ENCODE results near the gene CMPK1.

Gene CMPK1

DNA sequence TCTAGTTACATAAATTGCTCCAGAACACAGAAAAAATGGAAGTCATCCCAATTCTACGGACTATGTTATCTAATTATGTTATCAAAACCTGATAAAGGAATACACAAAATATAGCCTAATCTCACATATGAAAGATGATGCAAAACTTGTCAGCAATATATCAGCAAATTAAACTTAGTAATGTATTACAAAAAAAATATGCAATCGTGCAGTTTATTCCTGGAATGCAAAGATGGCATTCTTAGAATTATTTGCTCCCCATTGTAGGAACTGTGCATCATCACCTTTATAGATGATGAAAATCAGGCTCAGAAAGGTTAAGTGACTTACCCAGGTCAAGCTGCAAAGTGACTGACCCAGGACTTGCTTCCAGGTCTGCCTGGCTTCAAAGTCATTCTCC lies 90.3 kb downstream of the CMPK1 start:
- TF ChIP-seq, protein P1, sequence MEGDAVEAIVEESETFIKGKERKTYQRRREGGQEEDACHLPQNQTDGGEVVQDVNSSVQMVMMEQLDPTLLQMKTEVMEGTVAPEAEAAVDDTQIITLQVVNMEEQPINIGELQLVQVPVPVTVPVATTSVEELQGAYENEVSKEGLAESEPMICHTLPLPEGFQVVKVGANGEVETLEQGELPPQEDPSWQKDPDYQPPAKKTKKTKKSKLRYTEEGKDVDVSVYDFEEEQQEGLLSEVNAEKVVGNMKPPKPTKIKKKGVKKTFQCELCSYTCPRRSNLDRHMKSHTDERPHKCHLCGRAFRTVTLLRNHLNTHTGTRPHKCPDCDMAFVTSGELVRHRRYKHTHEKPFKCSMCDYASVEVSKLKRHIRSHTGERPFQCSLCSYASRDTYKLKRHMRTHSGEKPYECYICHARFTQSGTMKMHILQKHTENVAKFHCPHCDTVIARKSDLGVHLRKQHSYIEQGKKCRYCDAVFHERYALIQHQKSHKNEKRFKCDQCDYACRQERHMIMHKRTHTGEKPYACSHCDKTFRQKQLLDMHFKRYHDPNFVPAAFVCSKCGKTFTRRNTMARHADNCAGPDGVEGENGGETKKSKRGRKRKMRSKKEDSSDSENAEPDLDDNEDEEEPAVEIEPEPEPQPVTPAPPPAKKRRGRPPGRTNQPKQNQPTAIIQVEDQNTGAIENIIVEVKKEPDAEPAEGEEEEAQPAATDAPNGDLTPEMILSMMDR (IDR thresholded peaks at IDR 0.05; ENCODE audit: low read length, missing control alignments) = no peak
- DNase-seq (ENCODE audit: low read depth) = no peak
- no peak overlapping the region for H3K4me3 ChIP-seq (replicated peaks; ENCODE audit: low read depth, low read length)

GRCh38 chr1:47424336-47424982 lies 90.9 kb downstream of the CMPK1 start:
- no peak overlapping the region for H3K4me3 ChIP-seq (replicated peaks; ENCODE audit: low read depth, low read length)
- DNase-seq (ENCODE audit: low read depth) = peak; percentile 60
- TF ChIP-seq, protein P1 (IDR thresholded peaks at IDR 0.05; ENCODE audit: low read length, missing control alignments) = peak; percentile 76

Measured in fibroblast of pulmonary artery (primary cell).